Measurements from ENCODE around the gene STAP1. TPM values are rescaled to one million over a fixed set of nuclear protein-coding genes. Genes with fewer than 3 reads are reported as not detected.
"Not testable (repeated sequence)": the region's sequence is repeated elsewhere in the genome, so short reads cannot be mapped to it uniquely, and the experiment has no call there.

STAP1 gene
- polyA plus RNA-seq, 3 donors from 2014 or later = 11.4 to 20.8 (median 19.1) TPM

DNA sequence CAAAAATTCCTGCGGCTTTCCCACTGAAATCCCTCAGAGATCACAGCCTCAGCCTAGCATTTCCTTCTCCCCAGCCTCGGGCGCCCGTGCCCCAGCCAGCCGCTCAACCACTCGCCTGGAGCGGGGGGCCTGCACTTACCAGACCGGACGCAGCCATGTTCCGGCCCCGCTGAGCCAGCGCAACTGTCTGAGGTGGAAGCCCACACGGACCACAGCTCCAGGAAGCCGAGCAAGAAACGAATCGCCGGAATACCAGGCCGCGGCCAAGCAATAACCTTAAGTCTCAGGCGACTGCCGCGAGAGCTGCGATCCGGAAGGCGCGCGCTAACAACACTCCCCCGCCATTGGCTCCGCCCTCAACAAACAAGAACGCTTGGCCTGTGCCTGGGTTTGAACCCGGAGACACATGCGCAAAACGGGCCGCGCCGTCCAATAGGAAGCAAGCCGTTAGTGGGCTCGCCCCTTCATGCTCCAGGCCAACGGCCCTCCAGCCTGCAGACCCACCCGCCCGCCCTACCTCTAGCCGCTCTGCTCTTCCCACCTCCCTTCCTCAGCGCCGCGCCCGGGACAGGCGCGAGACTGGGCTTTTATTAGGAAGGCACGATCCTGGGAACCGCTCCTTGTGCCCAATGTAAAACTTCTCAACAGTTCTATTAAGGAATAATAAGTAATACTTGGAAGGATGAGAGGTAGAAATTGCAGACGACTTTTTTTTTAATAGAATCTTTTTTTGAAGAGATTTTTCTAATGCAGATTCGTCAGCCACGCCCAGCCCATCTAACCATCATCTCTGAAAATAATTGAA, 13.1 kb upstream of the STAP1 start, which contains the start of gene CENPC:
TSS of gene CENPC (minus strand) at position 305 of the 805 bp plus-strand sequence. CDS start at position 157, 148 bp downstream.
- peaks cover 29 to 48% of the 10 kb centered on the region in 2 donors for H3K4me1 Mint-ChIP-seq
- peaks cover 4 to 8% (median 5%) of the 10 kb centered on the region in 3 donors for H3K27me3 Mint-ChIP-seq (ENCODE audit: low read depth in 3 of 3)
- H3K9me3 Mint-ChIP-seq = no peaks in the 10 kb centered on the region
- DNase-seq = peak; percentile 91 to 93 (median 92)
- peaks cover 0 to 4% (median 0%) of the 10 kb centered on the region in 3 donors for H3K36me3 Mint-ChIP-seq
- peak within 1 kb of the TSS; percentile 95 to 99 (median 98) for H3K4me3 Mint-ChIP-seq
- peak within 1 kb of the TSS; percentile 99 to 100 (median 99) for H3K27ac Mint-ChIP-seq

GRCh38 chr4:67546004-67546356, 12.5 kb upstream of the STAP1 start:
- no peak for DNase-seq
- Mint-ChIP-seq H3K27ac (peak overlapping the region in 5 of 6 donors; percentile 10 to 100 (median 99)), H3K4me3 (peak overlapping the region; percentile 95 to 99 (median 98)), H3K27me3 (ENCODE audit: low read depth in 3 of 3) (peaks cover 4 to 8% (median 6%) of the 10 kb centered on the region in 3 donors), H3K9me3 (no peaks in the 10 kb centered on the region), H3K4me1 (peaks cover 29 to 44% of the 10 kb centered on the region in 2 donors), H3K36me3 (peaks cover 0 to under 1% (median 0%) of the 10 kb centered on the region in 3 donors)

DNA sequence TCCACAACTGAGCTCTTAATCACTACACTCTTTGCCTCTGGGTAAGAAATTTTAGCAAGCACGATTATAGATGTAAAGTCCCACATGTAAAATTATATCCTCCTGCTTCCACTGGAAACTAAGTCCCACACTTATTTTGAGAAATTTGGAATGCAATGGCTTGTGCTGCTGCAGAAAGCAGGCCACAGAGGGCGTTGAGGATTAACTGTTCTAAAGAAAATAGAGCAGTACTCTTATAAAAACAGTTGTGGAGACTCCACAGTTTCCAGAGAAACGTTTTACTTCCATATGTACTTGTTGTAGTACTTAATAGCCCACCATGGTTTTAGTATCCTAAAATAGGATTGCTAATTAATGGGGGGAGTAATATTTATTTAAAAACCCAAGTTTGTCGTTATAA, 11.6 kb upstream of the STAP1 start:
- H3K27me3 Mint-ChIP-seq (ENCODE audit: low read depth in 3 of 3) = peaks cover 4 to 8% (median 6%) of the 10 kb centered on the region in 3 donors
- H3K27ac Mint-ChIP-seq = peak overlapping the region in 2 of 6 donors; percentile 30 to 35
- H3K4me3 Mint-ChIP-seq = peak overlapping the region in 2 of 5 donors; percentile 42 to 53
- no peak for DNase-seq
- peaks cover 24 to 36% of the 10 kb centered on the region in 2 donors for H3K4me1 Mint-ChIP-seq
- H3K36me3 Mint-ChIP-seq = no peaks in the 10 kb centered on the region
- H3K9me3 Mint-ChIP-seq = no peaks in the 10 kb centered on the region

DNA sequence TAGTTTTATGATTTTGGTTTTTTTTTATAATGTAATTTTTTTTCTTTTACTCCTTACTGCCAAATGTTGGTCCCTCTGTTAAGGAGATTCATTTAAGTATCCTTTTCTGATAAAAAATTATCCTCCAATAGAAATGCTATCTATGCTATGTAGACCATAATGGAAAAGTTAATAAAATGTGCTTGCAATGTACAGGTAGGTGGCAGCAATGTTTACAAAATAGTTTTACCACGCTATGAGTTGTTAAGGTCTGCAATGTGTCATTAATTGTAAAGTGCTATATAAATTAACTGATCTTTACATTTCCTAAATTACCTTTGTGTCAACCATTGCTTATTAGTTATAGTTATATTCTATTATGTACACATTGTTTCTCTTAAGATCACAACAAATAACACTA, 9.4 kb upstream of the STAP1 start:
- H3K9me3 Mint-ChIP-seq = no peaks in the 10 kb centered on the region
- no peak overlapping the region for H3K27ac Mint-ChIP-seq
- peaks cover 12 to 14% of the 10 kb centered on the region in 2 donors for H3K4me1 Mint-ChIP-seq
- H3K4me3 Mint-ChIP-seq = no peak overlapping the region
- H3K36me3 Mint-ChIP-seq = no peaks in the 10 kb centered on the region
- DNase-seq = peak; percentile 14 to 32 (median 30)
- peaks cover 8 to 9% (median 9%) of the 10 kb centered on the region in 3 donors for H3K27me3 Mint-ChIP-seq (ENCODE audit: low read depth in 3 of 3)

DNA sequence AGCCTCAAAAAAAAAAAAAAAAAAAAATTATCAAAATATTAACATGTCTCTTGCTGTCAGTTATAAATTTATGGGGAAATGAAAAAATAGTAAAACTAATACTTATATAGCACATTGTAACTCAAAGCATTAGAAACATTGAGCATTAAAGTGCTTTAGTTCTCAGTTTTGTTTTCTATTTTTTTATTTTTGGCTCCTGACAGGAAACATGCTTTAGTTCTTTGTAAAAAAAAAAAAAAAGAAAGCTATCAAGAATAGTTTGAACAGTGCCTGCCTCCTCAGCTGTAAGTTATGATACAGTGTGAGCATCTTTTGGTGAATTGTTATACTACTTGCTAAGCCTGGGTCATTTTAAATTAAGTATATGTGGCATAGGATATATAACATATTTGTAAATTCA, 8.1 kb upstream of the STAP1 start:
- H3K4me1 Mint-ChIP-seq = peaks cover under 1 to 2% of the 10 kb centered on the region in 2 donors

DNA sequence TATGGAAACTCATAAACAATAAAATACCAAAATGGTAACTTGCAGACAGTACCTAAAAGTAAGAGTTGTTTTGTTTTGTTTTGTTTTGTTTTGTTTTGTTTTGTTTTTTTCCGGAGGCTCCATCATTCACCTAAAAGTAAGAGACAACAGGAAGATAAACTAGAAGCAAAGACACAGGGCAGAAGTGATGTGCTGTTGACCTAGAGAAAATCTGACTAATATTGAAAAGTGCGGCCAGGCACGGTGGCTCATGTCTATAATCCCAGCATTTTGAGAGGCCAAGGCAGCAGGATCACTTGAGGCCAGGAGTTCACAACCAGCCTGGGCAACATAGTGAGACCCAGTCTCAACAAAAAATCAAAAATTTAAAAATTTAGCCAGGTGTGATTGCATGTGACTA, 7.7 kb upstream of the STAP1 start:
- no peaks in the 10 kb centered on the region for H3K9me3 Mint-ChIP-seq
- no peaks in the 10 kb centered on the region for H3K36me3 Mint-ChIP-seq
- DNase-seq = no peak
- H3K27me3 Mint-ChIP-seq (ENCODE audit: low read depth in 3 of 3) = peaks cover 2 to 9% (median 3%) of the 10 kb centered on the region in 3 donors
- H3K4me1 Mint-ChIP-seq = no peaks in the 10 kb centered on the region
- no peak overlapping the region for H3K27ac Mint-ChIP-seq
- no peak overlapping the region for H3K4me3 Mint-ChIP-seq

More for the DNA sequence above, 8.1 kb upstream of the STAP1 start:
- H3K36me3 Mint-ChIP-seq = no peaks in the 10 kb centered on the region
- no peaks in the 10 kb centered on the region for H3K9me3 Mint-ChIP-seq
- peaks cover 2 to 9% (median 3%) of the 10 kb centered on the region in 3 donors for H3K27me3 Mint-ChIP-seq (ENCODE audit: low read depth in 3 of 3)
- H3K4me3 Mint-ChIP-seq = no peak overlapping the region
- no peak for DNase-seq
- H3K27ac Mint-ChIP-seq = no peak overlapping the region

- DNase-seq; H3K4me3 Mint-ChIP-seq; H3K27me3 Mint-ChIP-seq (ENCODE audit: low read depth in 3 of 3); H3K9me3 Mint-ChIP-seq; H3K27ac Mint-ChIP-seq; H3K4me1 Mint-ChIP-seq; H3K36me3 Mint-ChIP-seq: not testable (repeated sequence)
Observed at GRCh38 chr4:67552146-67552792, 6.3 kb upstream of the STAP1 start.

DNA sequence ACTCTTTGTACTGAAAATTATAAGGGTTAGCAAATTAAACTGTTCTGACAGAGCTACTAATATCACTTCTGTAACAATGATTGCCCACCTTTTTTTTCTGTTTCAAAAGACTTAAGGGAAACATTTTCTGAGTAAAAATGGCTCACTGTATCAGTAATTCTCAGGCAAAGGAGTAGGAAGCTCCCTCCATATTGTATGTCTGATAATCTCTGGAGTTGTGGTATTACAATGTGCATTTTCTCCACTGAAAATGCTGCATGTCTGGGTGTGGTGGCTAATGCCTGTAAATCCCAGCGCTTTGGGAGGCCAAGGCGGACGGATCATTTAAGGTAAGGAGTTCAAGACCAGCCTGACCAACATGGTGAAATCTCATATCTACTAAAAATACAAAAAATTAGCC, 4.4 kb upstream of the STAP1 start:
- DNase-seq = no peak
- Mint-ChIP-seq H3K36me3 (no peaks in the 10 kb centered on the region), H3K9me3 (no peaks in the 10 kb centered on the region), H3K27me3 (ENCODE audit: low read depth in 3 of 3) (peaks cover 5 to 13% (median 6%) of the 10 kb centered on the region in 3 donors), H3K4me1 (peaks cover 10 to 20% of the 10 kb centered on the region in 2 donors), H3K27ac (no peak overlapping the region), H3K4me3 (no peak overlapping the region)

- H3K4me1 Mint-ChIP-seq = peaks cover 15 to 34% of the 10 kb centered on the region in 2 donors
- H3K9me3 Mint-ChIP-seq = no peaks in the 10 kb centered on the region
- no peak for DNase-seq
- H3K27ac Mint-ChIP-seq = no peak overlapping the region
- H3K36me3 Mint-ChIP-seq = no peaks in the 10 kb centered on the region
- no peak overlapping the region for H3K4me3 Mint-ChIP-seq
- H3K27me3 Mint-ChIP-seq (ENCODE audit: low read depth in 3 of 3) = peaks cover 5 to 13% (median 6%) of the 10 kb centered on the region in 3 donors
Observed at GRCh38 chr4:67555447-67555846, 3.1 kb upstream of the STAP1 start.

DNA sequence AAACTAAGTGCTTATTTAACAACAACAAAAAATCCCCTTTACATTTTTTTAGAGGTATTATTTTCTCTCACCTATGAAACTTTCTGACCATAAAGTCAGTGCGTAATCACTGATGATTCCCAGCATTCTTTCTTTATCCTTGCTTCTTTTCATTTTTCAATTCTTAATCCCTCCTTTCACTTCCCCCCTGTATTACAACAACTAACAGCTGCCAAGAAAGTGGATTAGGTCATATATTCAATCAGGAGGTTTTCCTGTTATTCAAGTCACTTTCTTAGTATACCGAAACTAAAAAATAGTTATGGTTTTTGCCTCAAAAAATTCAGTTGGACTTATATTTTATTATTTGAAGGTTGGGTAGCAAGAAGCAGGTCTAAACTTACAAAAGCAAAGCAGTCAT, 2.1 kb upstream of the STAP1 start:
- no peaks in the 10 kb centered on the region for H3K36me3 Mint-ChIP-seq
- no peak overlapping the region for H3K4me3 Mint-ChIP-seq
- no peak for DNase-seq
- no peak overlapping the region for H3K27ac Mint-ChIP-seq
- no peaks in the 10 kb centered on the region for H3K9me3 Mint-ChIP-seq
- H3K4me1 Mint-ChIP-seq = peaks cover 19 to 42% of the 10 kb centered on the region in 2 donors
- H3K27me3 Mint-ChIP-seq (ENCODE audit: low read depth in 3 of 3) = peaks cover 5 to 13% (median 5%) of the 10 kb centered on the region in 3 donors

DNA sequence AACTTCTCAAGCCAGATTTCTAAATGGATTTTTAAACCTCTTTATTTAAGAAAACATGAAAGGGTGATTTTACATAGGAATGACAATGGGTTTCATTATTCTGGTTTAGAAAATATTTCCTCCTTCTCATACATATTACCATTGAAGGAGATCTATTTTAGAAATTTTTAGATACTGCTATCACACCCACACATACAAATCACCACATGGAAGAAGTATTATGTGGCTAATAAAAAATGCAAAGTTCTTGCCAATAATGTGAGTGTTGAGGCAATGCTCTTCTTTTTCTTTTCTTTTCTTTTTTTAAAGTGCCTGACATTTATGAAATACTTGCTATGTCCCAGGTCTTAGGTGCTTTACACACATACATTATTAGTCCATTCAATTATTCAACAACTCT, 6.8 kb downstream of the STAP1 start:
- no peak overlapping the region for H3K4me3 Mint-ChIP-seq
- DNase-seq = no peak
- H3K27ac Mint-ChIP-seq = no peak overlapping the region
- no peaks in the 10 kb centered on the region for H3K27me3 Mint-ChIP-seq (ENCODE audit: low read depth in 3 of 3)
- peaks cover 0 to 6% (median 0%) of the 10 kb centered on the region in 3 donors for H3K36me3 Mint-ChIP-seq
- peaks cover 3 to 29% of the 10 kb centered on the region in 2 donors for H3K4me1 Mint-ChIP-seq
- no peaks in the 10 kb centered on the region for H3K9me3 Mint-ChIP-seq

DNA sequence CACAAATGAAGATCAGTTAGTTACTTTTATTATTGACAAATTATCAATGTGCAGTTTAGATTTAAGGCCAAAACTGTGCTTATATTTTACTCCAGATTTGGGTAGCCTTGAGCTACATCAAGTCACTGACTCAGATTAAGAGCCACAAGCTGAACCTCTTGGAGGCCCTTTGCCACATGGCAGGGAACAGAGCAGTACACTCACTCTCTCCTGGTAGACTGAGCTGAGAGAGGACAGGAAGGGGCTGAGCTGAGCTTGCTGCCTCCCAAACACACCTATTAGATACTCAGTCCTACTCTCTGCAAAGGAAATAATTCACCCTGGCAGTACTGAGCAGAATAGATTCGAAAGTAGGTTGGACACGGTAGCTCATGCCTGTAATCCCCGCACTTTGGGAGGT, 7.8 kb downstream of the STAP1 start:
- Mint-ChIP-seq H3K36me3 (peaks cover 0 to 14% (median 2%) of the 10 kb centered on the region in 3 donors), H3K4me1 (peaks cover 0 to 19% of the 10 kb centered on the region in 2 donors), H3K4me3 (no peak overlapping the region), H3K9me3 (no peaks in the 10 kb centered on the region), H3K27ac (no peak overlapping the region), H3K27me3 (ENCODE audit: low read depth in 3 of 3) (no peaks in the 10 kb centered on the region)
- no peak for DNase-seq

DNA sequence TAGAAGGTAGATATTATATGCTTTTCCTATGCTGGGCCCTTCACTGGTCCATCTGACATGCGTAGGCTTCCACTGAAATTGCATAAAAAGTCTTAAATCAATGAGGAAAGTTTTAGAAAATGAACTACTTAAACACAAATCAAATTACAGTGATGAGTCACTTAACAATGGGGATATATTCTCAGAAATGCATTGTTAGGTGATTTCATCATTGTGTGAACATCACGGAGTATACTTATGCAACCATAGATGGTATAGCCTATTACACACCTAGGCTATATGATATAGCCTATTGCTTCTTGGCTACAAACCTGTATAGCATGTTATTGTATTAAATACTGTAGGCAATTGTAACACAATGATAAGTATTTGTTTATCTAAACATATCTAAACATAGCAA, 10.3 kb downstream of the STAP1 start:
- Mint-ChIP-seq H3K4me1 (peaks cover 2 to 19% of the 10 kb centered on the region in 2 donors), H3K27me3 (ENCODE audit: low read depth in 3 of 3) (no peaks in the 10 kb centered on the region), H3K27ac (peak overlapping the region in 1 of 6 donors; percentile 26), H3K9me3 (no peaks in the 10 kb centered on the region), H3K4me3 (no peak overlapping the region), H3K36me3 (peaks cover 0 to 15% (median 11%) of the 10 kb centered on the region in 3 donors)
- DNase-seq = no peak

- DNase-seq = no peak
- H3K27me3 Mint-ChIP-seq (ENCODE audit: low read depth in 3 of 3) = no peaks in the 10 kb centered on the region
- peaks cover 0 to 16% (median 11%) of the 10 kb centered on the region in 3 donors for H3K36me3 Mint-ChIP-seq
- H3K9me3 Mint-ChIP-seq = no peaks in the 10 kb centered on the region
- peaks cover 7 to 29% of the 10 kb centered on the region in 2 donors for H3K4me1 Mint-ChIP-seq
- no peak overlapping the region for H3K4me3 Mint-ChIP-seq
- H3K27ac Mint-ChIP-seq = peak overlapping the region in 1 of 6 donors; percentile 53
Observed at GRCh38 chr4:67570537-67570936, 12.0 kb downstream of the STAP1 start.

Measured in immature natural killer cell (primary cell).